Gastroesophageal sphincter (tissue), 4 donors: Measurements from ENCODE around the gene CBFA2T2. TPM values are rescaled to one million over a fixed set of nuclear protein-coding genes. Genes with fewer than 3 reads are reported as not detected.

ENCODE experiments used
- ATAC-seq: fragments of 150-250 bp; one replicate; pipeline ENCODE4 v1.9.1; 2016; ENCODE audit warnings: mild to moderate bottlenecking, moderate library complexity
- H3K27ac ChIP-seq, 4 donors: fragments of 200-600 bp; sonication (generic) in 3 of 4; 1 replicate in 3 of 4; 2 replicates in 1 of 4; pipeline ENCODE4 v1.5.1; 2016 to 2019
- H3K27me3 ChIP-seq: fragments of 200-600 bp; sonication (generic); one replicate; pipeline ENCODE4 v1.5.1; 2019
- H3K36me3 ChIP-seq, 2 donors: fragments of 200-600 bp; sonication (generic); one replicate each; pipeline ENCODE4 v1.5.1; 2019; ENCODE audit warnings: control low read depth in 1 of 2
- H3K4me1 ChIP-seq, 3 donors: fragments of 200-600 bp; sonication (generic); 1 replicate in 2 of 3; 2 replicates in 1 of 3; pipeline ENCODE4 v1.5.1; 2016 to 2019; ENCODE audit warnings: control low read depth in 2 of 3
- H3K4me3 ChIP-seq, 2 donors: fragments of 200-600 bp; sonication (generic); one replicate each; pipeline ENCODE4 v1.5.1; 2019; ENCODE audit warnings: mild to moderate bottlenecking in 1 of 2, moderate library complexity in 1 of 2
- H3K9me3 ChIP-seq, 3 donors: fragments of 200-600 bp; sonication (generic); one replicate each; pipeline ENCODE4 v1.5.1; 2017 to 2019; ENCODE audit warnings: control low read depth in 2 of 3
- EP300 ChIP-seq: sonication (generic); formaldehyde crosslinking; IDR thresholded peaks from one replicate; pipeline ENCODE4 v1.6.1; 2017; ENCODE audit warnings: antibody characterized with exemption, mild to moderate bottlenecking
- POLR2A ChIP-seq, 2 donors: fragments of 450-650 bp; IDR thresholded peaks; one replicate each; pipeline ENCODE4 v1.6.1; 2017; ENCODE audit warnings: antibody characterized with exemption in 2 of 2, mild to moderate bottlenecking in 2 of 2, moderate library complexity in 1 of 2
- POLR2AphosphoS5 ChIP-seq: sonication (generic); formaldehyde crosslinking; IDR thresholded peaks from one replicate; pipeline ENCODE4 v1.6.1; 2017; ENCODE audit warnings: antibody characterized with exemption
- WGBS, 2 donors: methylation state at CpG; one replicate each; pipeline ENCODE4 v1.1.5; 2018; ENCODE audit warnings: low coverage in 1 of 2; 5-methylcytosine and 5-hydroxymethylcytosine counted together
- total RNA-seq, 4 donors: library from RNA; depleted of rRNA; stranded (reverse); fragments of >200 nt; gene quantifications; one replicate each; pipeline ENCODE4 v1.1.0, GENCODE V29; 2016
- TF ChIP-seq, protein P1 (sequence below), 4 experiments: fragments of 200-600 bp in 2 of 4; fragments of 450-650 bp in 2 of 4; sonication (generic) in 1 of 4; IDR thresholded peaks; one replicate each; pipeline ENCODE4 v1.5.1; 2017 to 2019; ENCODE audit warnings: antibody characterized with exemption in 4 of 4, mild to moderate bottlenecking in 2 of 4, moderate library complexity in 2 of 4

CBFA2T2 gene
- total RNA-seq, 4 donors from 2014 or later, result 11.1 to 17.4 (median 14.2) TPM

DNA sequence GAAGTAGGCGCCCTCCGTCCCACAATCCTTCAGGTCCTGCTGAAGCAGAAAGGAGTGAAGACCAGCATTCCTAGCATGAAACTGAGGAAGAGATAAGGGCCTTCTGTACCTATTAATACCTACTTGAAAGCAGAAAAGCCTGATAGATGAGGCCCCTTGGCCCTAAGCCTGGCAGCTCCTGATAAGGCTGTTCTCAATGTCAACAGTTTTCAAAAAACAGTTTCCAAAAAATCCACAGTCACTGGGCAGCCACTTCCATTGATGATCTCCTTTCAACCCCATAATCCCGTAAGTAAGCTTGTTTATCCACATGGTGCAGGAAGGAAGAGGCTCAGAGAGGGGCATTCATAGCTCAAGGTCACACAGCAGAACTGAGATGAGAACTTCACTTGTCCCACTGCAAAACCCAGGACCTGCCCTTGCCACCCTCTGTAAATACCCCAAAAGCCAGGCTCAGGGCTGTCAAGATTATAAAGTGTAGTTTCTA, 199.1 kb downstream of the CBFA2T2 start:
- no peak for ATAC-seq
- Histone ChIP-seq H3K27me3 (no peaks in the 10 kb centered on the region), H3K27ac (no peak overlapping the region), H3K36me3 (no peaks in the 10 kb centered on the region), H3K9me3 (no peaks in the 10 kb centered on the region), H3K4me3 (no peak overlapping the region), H3K4me1 (peaks cover 0 to 30% (median 9%) of the 10 kb centered on the region in 3 donors)
- TF ChIP-seq, protein P1, sequence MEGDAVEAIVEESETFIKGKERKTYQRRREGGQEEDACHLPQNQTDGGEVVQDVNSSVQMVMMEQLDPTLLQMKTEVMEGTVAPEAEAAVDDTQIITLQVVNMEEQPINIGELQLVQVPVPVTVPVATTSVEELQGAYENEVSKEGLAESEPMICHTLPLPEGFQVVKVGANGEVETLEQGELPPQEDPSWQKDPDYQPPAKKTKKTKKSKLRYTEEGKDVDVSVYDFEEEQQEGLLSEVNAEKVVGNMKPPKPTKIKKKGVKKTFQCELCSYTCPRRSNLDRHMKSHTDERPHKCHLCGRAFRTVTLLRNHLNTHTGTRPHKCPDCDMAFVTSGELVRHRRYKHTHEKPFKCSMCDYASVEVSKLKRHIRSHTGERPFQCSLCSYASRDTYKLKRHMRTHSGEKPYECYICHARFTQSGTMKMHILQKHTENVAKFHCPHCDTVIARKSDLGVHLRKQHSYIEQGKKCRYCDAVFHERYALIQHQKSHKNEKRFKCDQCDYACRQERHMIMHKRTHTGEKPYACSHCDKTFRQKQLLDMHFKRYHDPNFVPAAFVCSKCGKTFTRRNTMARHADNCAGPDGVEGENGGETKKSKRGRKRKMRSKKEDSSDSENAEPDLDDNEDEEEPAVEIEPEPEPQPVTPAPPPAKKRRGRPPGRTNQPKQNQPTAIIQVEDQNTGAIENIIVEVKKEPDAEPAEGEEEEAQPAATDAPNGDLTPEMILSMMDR (IDR thresholded peaks at IDR 0.05), result no peak
- TF ChIP-seq POLR2AphosphoS5 (no peak), POLR2A (IDR thresholded peaks at IDR 0.05) (no peak), EP300 (no peak)
- WGBS, 2 donors, result 40 to 83% methylated on average over 1 of the region's 3 CpGs

DNA sequence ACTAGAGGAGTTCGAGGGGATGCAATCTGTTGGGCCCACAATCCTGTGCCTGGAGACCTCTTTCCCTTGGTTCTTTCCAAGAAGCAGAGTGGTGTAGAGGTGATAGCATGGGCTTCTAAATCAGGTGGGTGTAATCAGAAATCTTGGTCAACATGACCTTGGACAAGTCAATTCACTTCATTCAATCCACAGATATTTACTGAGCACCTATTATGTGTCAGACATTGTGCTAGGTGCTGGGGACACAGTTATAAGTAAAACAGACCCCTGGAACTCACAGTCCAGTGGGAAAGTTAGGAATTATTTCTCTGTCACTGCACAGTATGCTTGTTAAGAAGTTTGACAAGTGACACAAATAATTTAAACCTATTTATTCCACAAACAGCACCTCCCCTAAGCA, 199.6 kb downstream of the CBFA2T2 start:
- Histone ChIP-seq H3K27ac (no peak overlapping the region), H3K4me1 (peaks cover 0 to 31% (median 9%) of the 10 kb centered on the region in 3 donors), H3K4me3 (no peak overlapping the region), H3K9me3 (no peaks in the 10 kb centered on the region), H3K36me3 (no peaks in the 10 kb centered on the region), H3K27me3 (no peaks in the 10 kb centered on the region)
- ATAC-seq, result no peak
- 100% methylated on average over 1 of the region's 1 CpG; no CpG with 5 or more reads in 1 of the 2 donors for WGBS, 2 donors
- TF ChIP-seq, protein P1 (IDR thresholded peaks at IDR 0.05), result no peak
- TF ChIP-seq POLR2AphosphoS5 (no peak), POLR2A (IDR thresholded peaks at IDR 0.05) (no peak), EP300 (no peak)

DNA sequence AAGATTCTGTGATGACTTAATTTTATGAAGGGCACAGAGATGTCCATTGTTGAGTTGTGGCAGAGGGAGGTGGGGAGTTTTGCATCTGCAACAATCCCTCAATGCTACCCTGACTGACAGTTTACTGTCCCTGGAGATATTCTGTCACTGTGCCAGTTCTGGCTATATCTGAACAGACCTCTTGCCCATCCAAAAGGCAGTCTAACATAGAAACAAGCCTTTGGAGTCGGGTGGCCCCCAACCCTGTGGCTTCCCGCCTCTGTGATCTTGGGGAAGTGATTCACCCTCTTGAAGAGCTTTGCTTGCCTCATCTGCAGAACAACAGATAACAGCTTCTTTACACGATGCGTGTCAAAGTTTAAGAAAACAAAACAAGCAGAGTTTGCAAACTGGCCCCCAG, 200.1 kb downstream of the CBFA2T2 start:
- H3K27ac ChIP-seq, result no peak overlapping the region
- no peak for ATAC-seq
- H3K9me3 ChIP-seq, result no peaks in the 10 kb centered on the region
- no peak overlapping the region for H3K4me3 ChIP-seq
- H3K27me3 ChIP-seq, result no peaks in the 10 kb centered on the region
- H3K36me3 ChIP-seq, result no peaks in the 10 kb centered on the region
- TF ChIP-seq POLR2AphosphoS5, result no peak
- TF ChIP-seq POLR2A (IDR thresholded peaks at IDR 0.05), result no peak
- no peak for TF ChIP-seq EP300
- TF ChIP-seq, protein P1 (IDR thresholded peaks at IDR 0.05), result no peak
- WGBS, 2 donors, result 51 to 60% methylated on average over 2 of the region's 4 CpGs
- peaks cover 0 to 30% (median 8%) of the 10 kb centered on the region in 3 donors for H3K4me1 ChIP-seq

DNA sequence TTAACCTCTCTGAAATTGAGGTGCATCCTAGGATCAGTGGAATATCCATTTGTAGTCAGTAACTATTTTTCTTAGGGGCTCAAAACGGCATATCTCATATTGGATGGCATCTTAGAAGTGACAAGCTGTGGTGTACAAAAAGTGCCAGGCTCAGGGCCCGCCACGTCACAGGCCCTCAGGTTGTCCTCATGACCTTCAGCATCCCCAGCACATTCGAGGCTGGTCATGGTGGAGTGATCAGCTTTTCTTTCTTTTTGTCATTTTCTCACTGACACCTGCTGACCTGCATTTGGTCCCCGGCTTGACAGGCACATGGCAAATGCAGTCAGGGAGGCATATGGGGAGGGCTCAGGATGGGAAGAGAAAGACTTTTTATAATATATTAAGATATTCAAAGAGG, 203.4 kb downstream of the CBFA2T2 start:
- TF ChIP-seq, protein P1 (IDR thresholded peaks at IDR 0.05), result no peak
- TF ChIP-seq POLR2A (IDR thresholded peaks at IDR 0.05) (no peak), EP300 (no peak), POLR2AphosphoS5 (no peak)
- Histone ChIP-seq H3K9me3 (no peaks in the 10 kb centered on the region), H3K36me3 (no peaks in the 10 kb centered on the region), H3K27me3 (no peaks in the 10 kb centered on the region), H3K27ac (peak overlapping the region in 2 of 4 donors; percentile 29 to 60), H3K4me1 (peaks cover 0 to 33% (median 0%) of the 10 kb centered on the region in 3 donors), H3K4me3 (no peak overlapping the region)
- no peak for ATAC-seq
- 85 to 90% methylated on average over 4 of the region's 5 CpGs for WGBS, 2 donors
